Measurements from ENCODE around the gene B3GALT5. TPM values are rescaled to one million over a fixed set of nuclear protein-coding genes. Genes with fewer than 3 reads are reported as not detected.

The B3GALT5 gene
- not detected in 2 replicates for total RNA-seq

GRCh38 chr21:39612233-39613040 is at the start of gene B3GALT5:
B3GALT5 (plus strand) TSS chr21:39612940; CDS start chr21:39660560, 47,620 bp downstream.
- ChIA-PET POLR2A (no interaction called here), CTCF (no interaction called here)
- Mint-ChIP-seq H3K36me3 (ENCODE audit: low read depth) (no peaks in the 10 kb centered on the region), H3K4me1 (peaks cover 6% of the 10 kb centered on the region), H3K27ac (no peak within 1 kb of the TSS), H3K9me3 (no peaks in the 10 kb centered on the region), H3K4me3 (no peak within 1 kb of the TSS), H3K27me3 (peaks cover 26% of the 10 kb centered on the region)
- DNase-seq (no peak), ATAC-seq (ENCODE audit: low read depth) (no peak)
- intact Hi-C loops (cut with micrococcal nuclease), result no loop called here
- no peak for TF ChIP-seq CTCF (IDR thresholded peaks at IDR 0.05)

- no peaks in the 10 kb centered on the region for H3K4me1 Mint-ChIP-seq
- no peaks in the 10 kb centered on the region for H3K36me3 Mint-ChIP-seq (ENCODE audit: low read depth)
- ChIA-PET POLR2A (no interaction called here), CTCF (no interaction called here)
- H3K27me3 Mint-ChIP-seq, result no peaks in the 10 kb centered on the region
- no peak overlapping the region for H3K27ac Mint-ChIP-seq
- no peak overlapping the region for H3K4me3 Mint-ChIP-seq
- DNase-seq (no peak), ATAC-seq (ENCODE audit: low read depth) (no peak)
- TF ChIP-seq CTCF (IDR thresholded peaks at IDR 0.05), result no peak
- H3K9me3 Mint-ChIP-seq, result no peaks in the 10 kb centered on the region
- intact Hi-C loops (cut with micrococcal nuclease), result no loop called here
Observed at GRCh38 chr21:39564200-39564599, 48.5 kb upstream of the B3GALT5 start.

GRCh38 chr21:39567180-39567972 is 45.4 kb upstream of the B3GALT5 start:
- intact Hi-C loops (cut with micrococcal nuclease), result no loop called here

GRCh38 chr21:39568361-39568760 is 44.4 kb upstream of the B3GALT5 start:
- no peak for TF ChIP-seq CTCF (IDR thresholded peaks at IDR 0.05)
- intact Hi-C loops (cut with micrococcal nuclease), result no loop called here
- no peaks in the 10 kb centered on the region for H3K9me3 Mint-ChIP-seq
- no peak overlapping the region for H3K4me3 Mint-ChIP-seq
- no peaks in the 10 kb centered on the region for H3K36me3 Mint-ChIP-seq (ENCODE audit: low read depth)
- ATAC-seq (ENCODE audit: low read depth), result no peak
- H3K27ac Mint-ChIP-seq, result no peak overlapping the region
- no peaks in the 10 kb centered on the region for H3K4me1 Mint-ChIP-seq
- POLR2A ChIA-PET, result no interaction called here
- H3K27me3 Mint-ChIP-seq, result peaks cover 3% of the 10 kb centered on the region
- CTCF ChIA-PET, result no interaction called here
- DNase-seq, result no peak

More at GRCh38 chr21:39567180-39567972, 45.4 kb upstream of the B3GALT5 start:
- DNase-seq (no peak), ATAC-seq (ENCODE audit: low read depth) (no peak)
- CTCF ChIA-PET, result no interaction called here
- no peak overlapping the region for H3K4me3 Mint-ChIP-seq
- no peak overlapping the region for H3K27ac Mint-ChIP-seq
- no peaks in the 10 kb centered on the region for H3K9me3 Mint-ChIP-seq
- H3K36me3 Mint-ChIP-seq (ENCODE audit: low read depth), result no peaks in the 10 kb centered on the region
- H3K27me3 Mint-ChIP-seq, result peaks cover 3% of the 10 kb centered on the region
- TF ChIP-seq CTCF (IDR thresholded peaks at IDR 0.05), result no peak
- POLR2A ChIA-PET, result no interaction called here
- no peaks in the 10 kb centered on the region for H3K4me1 Mint-ChIP-seq

- H3K9me3 Mint-ChIP-seq, result no peaks in the 10 kb centered on the region
- no peak for ATAC-seq (ENCODE audit: low read depth)
- no peak for TF ChIP-seq CTCF (IDR thresholded peaks at IDR 0.05)
- DNase-seq, result no peak
- intact Hi-C loops (cut with micrococcal nuclease), result no loop called here
- H3K36me3 Mint-ChIP-seq (ENCODE audit: low read depth), result no peaks in the 10 kb centered on the region
- POLR2A ChIA-PET, result no interaction called here
- H3K27ac Mint-ChIP-seq, result no peak overlapping the region
- peaks cover 11% of the 10 kb centered on the region for H3K27me3 Mint-ChIP-seq
- no peak overlapping the region for H3K4me3 Mint-ChIP-seq
- CTCF ChIA-PET, result interaction anchor here (0.8 kb wide), 1 partner anchor 13 kb away, joined by 3 read pairs; no protein-coding TSS in a partner anchor
- H3K4me1 Mint-ChIP-seq, result no peaks in the 10 kb centered on the region
Observed at GRCh38 chr21:39575775-39576174, 37.0 kb upstream of the B3GALT5 start.
